Measurements from ENCODE around the gene COMMD10.
"Not testable (repeated sequence)": the region's sequence is repeated elsewhere in the genome, so short reads cannot be mapped to it uniquely, and the experiment has no call there.

The COMMD10 gene

GRCh38 chr5:116088062-116088461, 3.2 kb downstream of the COMMD10 start:
- no peak for TF ChIP-seq MAX (IDR thresholded peaks at IDR 0.05; ENCODE audit: low read depth, low read length)
- TF ChIP-seq POLR2A (IDR thresholded peaks at IDR 0.05; ENCODE audit: extremely low read depth, insufficient read length), result no peak
- no peak for TF ChIP-seq MYC (IDR thresholded peaks at IDR 0.05; ENCODE audit: low read depth, low read length)
- no peak for TF ChIP-seq CTCF (IDR thresholded peaks at IDR 0.05; ENCODE audit: low read depth, low read length)
- H3K4me3 ChIP-seq (ENCODE audit: low read depth, low read length), result no peak overlapping the region
- peak; percentile 16 for DNase-seq (ENCODE audit: low read depth)

GRCh38 chr5:116090302-116090701, 5.5 kb downstream of the COMMD10 start:
- no peak overlapping the region for H3K4me3 ChIP-seq (ENCODE audit: low read depth, low read length)
- TF ChIP-seq CTCF (IDR thresholded peaks at IDR 0.05; ENCODE audit: low read depth, low read length), result no peak
- TF ChIP-seq MAX (IDR thresholded peaks at IDR 0.05; ENCODE audit: low read depth, low read length), result no peak
- TF ChIP-seq MYC (IDR thresholded peaks at IDR 0.05; ENCODE audit: low read depth, low read length), result no peak
- TF ChIP-seq POLR2A (IDR thresholded peaks at IDR 0.05; ENCODE audit: extremely low read depth, insufficient read length), result no peak
- no peak for DNase-seq (ENCODE audit: low read depth)

- no peak for DNase-seq (ENCODE audit: low read depth)
- TF ChIP-seq CTCF (IDR thresholded peaks at IDR 0.05; ENCODE audit: low read depth, low read length) (no peak), MYC (IDR thresholded peaks at IDR 0.05; ENCODE audit: low read depth, low read length) (no peak), POLR2A (IDR thresholded peaks at IDR 0.05; ENCODE audit: extremely low read depth, insufficient read length) (no peak), MAX (IDR thresholded peaks at IDR 0.05; ENCODE audit: low read depth, low read length) (no peak)
- H3K4me3 ChIP-seq (ENCODE audit: low read depth, low read length), result no peak overlapping the region
Observed at GRCh38 chr5:116091416-116091815, 6.6 kb downstream of the COMMD10 start.

- H3K4me3 ChIP-seq (ENCODE audit: low read depth, low read length), result no peak overlapping the region
- no peak for DNase-seq (ENCODE audit: low read depth)
- TF ChIP-seq POLR2A (IDR thresholded peaks at IDR 0.05; ENCODE audit: extremely low read depth, insufficient read length) (no peak), MAX (IDR thresholded peaks at IDR 0.05; ENCODE audit: low read depth, low read length) (no peak), MYC (IDR thresholded peaks at IDR 0.05; ENCODE audit: low read depth, low read length) (no peak), CTCF (IDR thresholded peaks at IDR 0.05; ENCODE audit: low read depth, low read length) (no peak)
Observed at GRCh38 chr5:116097301-116097700, 12.5 kb downstream of the COMMD10 start.

- no peak overlapping the region for H3K4me3 ChIP-seq (ENCODE audit: low read depth, low read length)
- TF ChIP-seq MYC (IDR thresholded peaks at IDR 0.05; ENCODE audit: low read depth, low read length) (no peak), CTCF (IDR thresholded peaks at IDR 0.05; ENCODE audit: low read depth, low read length) (no peak), MAX (IDR thresholded peaks at IDR 0.05; ENCODE audit: low read depth, low read length) (no peak), POLR2A (IDR thresholded peaks at IDR 0.05; ENCODE audit: extremely low read depth, insufficient read length) (no peak)
- DNase-seq (ENCODE audit: low read depth), result no peak
Observed at GRCh38 chr5:116098998-116099397, 14.2 kb downstream of the COMMD10 start.

- not testable (repeated sequence) for H3K4me3 ChIP-seq (ENCODE audit: low read depth, low read length); DNase-seq (ENCODE audit: low read depth)
Observed at GRCh38 chr5:116104941-116105340, 20.1 kb downstream of the COMMD10 start.
